Measurements from ENCODE around the gene SLC34A2. TPM values are rescaled to one million over a fixed set of nuclear protein-coding genes. Genes with fewer than 3 reads are reported as not detected.

SLC34A2 gene
- total and polyA plus RNA-seq, 10 of the 15 experiments (the other 5 are each of a cell fraction or from before 2014, with no cell fraction given) = 0.08 to 0.59 TPM; not detected in 8

DNA sequence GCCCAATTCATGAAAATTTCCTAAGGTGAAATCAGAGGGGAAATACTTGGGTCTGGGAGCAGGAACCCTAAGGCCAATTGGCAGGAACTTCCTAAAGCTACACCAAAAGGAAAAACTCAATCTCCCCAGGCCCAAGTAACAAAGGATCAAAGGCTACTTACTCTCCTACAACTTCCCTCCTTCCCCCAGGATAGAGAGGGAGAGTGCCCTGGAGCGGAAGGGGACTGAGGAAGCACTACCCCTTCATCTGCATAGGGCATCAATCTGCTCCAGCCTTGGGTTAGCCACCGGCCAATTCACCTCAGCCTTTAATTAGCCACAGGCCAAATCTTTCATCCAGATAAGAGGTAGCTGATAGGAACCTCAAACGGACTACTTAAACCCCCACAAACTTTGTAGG, 55.0 kb downstream of the SLC34A2 start:
- CTCF ChIA-PET = no interaction called here
- no peak for ATAC-seq

More for the DNA sequence above, 55.0 kb downstream of the SLC34A2 start:
- SMC1A ChIA-PET (ENCODE audit: uncharacterized antibody, unreplicated experiment) = interaction anchor here (1.3 kb wide), 1 partner anchor 17 kb away, joined by 3 read pairs; no protein-coding TSS in a partner anchor
- Histone ChIP-seq H3K9me3 (replicated peaks; ENCODE audit: control insufficient read depth, insufficient read depth, low read length) (no peaks in the 10 kb centered on the region), H3K36me3 (ENCODE audit: control insufficient read depth in 2 of 2, insufficient read depth in 2 of 2, low read length in 1 of 2) (no peaks in the 10 kb centered on the region), H3K4me1 (ENCODE audit: control insufficient read depth, insufficient read depth, low read length) (no peaks in the 10 kb centered on the region), H3K27ac (ENCODE audit: control insufficient read depth, insufficient read depth) (no peak overlapping the region), H3K27me3 (replicated peaks in 1 of 2; ENCODE audit: control insufficient read depth in 2 of 2, insufficient read depth in 2 of 2, low read length in 1 of 2) (no peaks in the 10 kb centered on the region), H3K9ac (ENCODE audit: control insufficient read depth, insufficient read depth, low read length) (no peak overlapping the region), H3K4me2 (ENCODE audit: control insufficient read depth, insufficient read depth) (no peak overlapping the region), H4K20me1 (ENCODE audit: control insufficient read depth, insufficient read depth) (no peaks in the 10 kb centered on the region), H3K4me3 (no peak overlapping the region), H2AFZ (ENCODE audit: control insufficient read depth, low read depth, low read length) (no peak overlapping the region), H3K79me2 (ENCODE audit: control insufficient read depth, insufficient read depth, low read length) (no peaks in the 10 kb centered on the region)
- TF ChIP-seq, protein P1, sequence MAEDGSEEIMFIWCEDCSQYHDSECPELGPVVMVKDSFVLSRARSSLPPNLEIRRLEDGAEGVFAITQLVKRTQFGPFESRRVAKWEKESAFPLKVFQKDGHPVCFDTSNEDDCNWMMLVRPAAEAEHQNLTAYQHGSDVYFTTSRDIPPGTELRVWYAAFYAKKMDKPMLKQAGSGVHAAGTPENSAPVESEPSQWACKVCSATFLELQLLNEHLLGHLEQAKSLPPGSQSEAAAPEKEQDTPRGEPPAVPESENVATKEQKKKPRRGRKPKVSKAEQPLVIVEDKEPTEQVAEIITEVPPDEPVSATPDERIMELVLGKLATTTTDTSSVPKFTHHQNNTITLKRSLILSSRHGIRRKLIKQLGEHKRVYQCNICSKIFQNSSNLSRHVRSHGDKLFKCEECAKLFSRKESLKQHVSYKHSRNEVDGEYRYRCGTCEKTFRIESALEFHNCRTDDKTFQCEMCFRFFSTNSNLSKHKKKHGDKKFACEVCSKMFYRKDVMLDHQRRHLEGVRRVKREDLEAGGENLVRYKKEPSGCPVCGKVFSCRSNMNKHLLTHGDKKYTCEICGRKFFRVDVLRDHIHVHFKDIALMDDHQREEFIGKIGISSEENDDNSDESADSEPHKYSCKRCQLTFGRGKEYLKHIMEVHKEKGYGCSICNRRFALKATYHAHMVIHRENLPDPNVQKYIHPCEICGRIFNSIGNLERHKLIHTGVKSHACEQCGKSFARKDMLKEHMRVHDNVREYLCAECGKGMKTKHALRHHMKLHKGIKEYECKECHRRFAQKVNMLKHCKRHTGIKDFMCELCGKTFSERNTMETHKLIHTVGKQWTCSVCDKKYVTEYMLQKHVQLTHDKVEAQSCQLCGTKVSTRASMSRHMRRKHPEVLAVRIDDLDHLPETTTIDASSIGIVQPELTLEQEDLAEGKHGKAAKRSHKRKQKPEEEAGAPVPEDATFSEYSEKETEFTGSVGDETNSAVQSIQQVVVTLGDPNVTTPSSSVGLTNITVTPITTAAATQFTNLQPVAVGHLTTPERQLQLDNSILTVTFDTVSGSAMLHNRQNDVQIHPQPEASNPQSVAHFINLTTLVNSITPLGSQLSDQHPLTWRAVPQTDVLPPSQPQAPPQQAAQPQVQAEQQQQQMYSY (CRISPR knock-in tag; IDR thresholded peaks at IDR 0.05) = no peak
- no peak for TF ChIP-seq SMAD1 (IDR thresholded peaks at IDR 0.05; ENCODE audit: low read depth, partially characterized antibody)
- intact Hi-C loops (cut with micrococcal nuclease; ENCODE audit: unreplicated experiment) = no loop called here
- FAIRE-seq = no peak
- POLR2A ChIA-PET = no interaction called here
- in situ Hi-C loops (cut with MboI) = no loop called here
- 30% methylated on average over 3 of the region's 3 CpGs for WGBS (ENCODE audit: insufficient coverage, insufficient replicate concordance, low lambda C conversion rate, missing lambda C conversion rate)
- BruUV-seq (replicated peaks) = no TSS peak
- no peak for DNase-seq (ENCODE audit: low read depth, low spot score)
- RAD21 ChIA-PET (ENCODE audit: unreplicated experiment) = no interaction called here
